Measurements from ENCODE around the gene ME1. TPM values are rescaled to one million over a fixed set of nuclear protein-coding genes. Genes with fewer than 3 reads are reported as not detected.

Gene ME1
- total RNA-seq, 1 experiment from 2014 or later: 17.8 TPM

GRCh38 chr6:83314693-83315092 lies 116.2 kb downstream of the ME1 start:
- DNase-seq (ENCODE audit: unreplicated experiment): no peak
- Mint-ChIP-seq H3K4me1 (ENCODE audit: insufficient read depth, unreplicated experiment) (peaks cover 1% of the 10 kb centered on the region), H3K27ac (ENCODE audit: low read depth, unreplicated experiment) (no peak overlapping the region), H3K27me3 (ENCODE audit: insufficient read depth, unreplicated experiment) (no peaks in the 10 kb centered on the region), H3K4me3 (ENCODE audit: unreplicated experiment) (no peak overlapping the region), H3K36me3 (ENCODE audit: insufficient read depth, unreplicated experiment) (no peaks in the 10 kb centered on the region), H3K9me3 (ENCODE audit: unreplicated experiment) (no peaks in the 10 kb centered on the region)
- POLR2A ChIA-PET: no interaction called here
- no peak for TF ChIP-seq CTCF (IDR thresholded peaks at IDR 0.05; ENCODE audit: unreplicated experiment)
- CTCF ChIA-PET: no interaction called here
- intact Hi-C loops (cut with micrococcal nuclease): no loop called here
- no TSS peak for BruUV-seq (replicated peaks)

- intact Hi-C loops (cut with micrococcal nuclease): no loop called here
- Mint-ChIP-seq H3K4me1 (ENCODE audit: insufficient read depth, unreplicated experiment) (peaks cover 9% of the 10 kb centered on the region), H3K36me3 (ENCODE audit: insufficient read depth, unreplicated experiment) (no peaks in the 10 kb centered on the region), H3K27ac (ENCODE audit: low read depth, unreplicated experiment) (no peak overlapping the region), H3K4me3 (ENCODE audit: unreplicated experiment) (no peak overlapping the region), H3K27me3 (ENCODE audit: insufficient read depth, unreplicated experiment) (no peaks in the 10 kb centered on the region), H3K9me3 (ENCODE audit: unreplicated experiment) (no peaks in the 10 kb centered on the region)
- DNase-seq (ENCODE audit: unreplicated experiment): no peak
- BruUV-seq (replicated peaks): no TSS peak
- no peak for TF ChIP-seq CTCF (IDR thresholded peaks at IDR 0.05; ENCODE audit: unreplicated experiment)
- CTCF ChIA-PET: no interaction called here
- POLR2A ChIA-PET: no interaction called here
Observed at GRCh38 chr6:83313882-83314281, 117.0 kb downstream of the ME1 start.

- Mint-ChIP-seq H3K4me1 (ENCODE audit: insufficient read depth, unreplicated experiment) (peaks cover 13% of the 10 kb centered on the region), H3K9me3 (ENCODE audit: unreplicated experiment) (no peaks in the 10 kb centered on the region), H3K27ac (ENCODE audit: low read depth, unreplicated experiment) (no peak overlapping the region), H3K4me3 (ENCODE audit: unreplicated experiment) (no peak overlapping the region), H3K36me3 (ENCODE audit: insufficient read depth, unreplicated experiment) (no peaks in the 10 kb centered on the region), H3K27me3 (ENCODE audit: insufficient read depth, unreplicated experiment) (no peaks in the 10 kb centered on the region)
- no TSS peak for BruUV-seq (replicated peaks)
- ChIA-PET CTCF (no interaction called here), POLR2A (no interaction called here)
- intact Hi-C loops (cut with micrococcal nuclease): no loop called here
- TF ChIP-seq CTCF (IDR thresholded peaks at IDR 0.05; ENCODE audit: unreplicated experiment): no peak
- DNase-seq (ENCODE audit: unreplicated experiment): no peak
Observed at GRCh38 chr6:83311231-83311630, 119.6 kb downstream of the ME1 start.

- DNase-seq (ENCODE audit: unreplicated experiment): no peak
- Mint-ChIP-seq H3K4me3 (ENCODE audit: unreplicated experiment) (no peak overlapping the region), H3K4me1 (ENCODE audit: insufficient read depth, unreplicated experiment) (peaks cover 13% of the 10 kb centered on the region), H3K27ac (ENCODE audit: low read depth, unreplicated experiment) (no peak overlapping the region), H3K9me3 (ENCODE audit: unreplicated experiment) (no peaks in the 10 kb centered on the region), H3K36me3 (ENCODE audit: insufficient read depth, unreplicated experiment) (no peaks in the 10 kb centered on the region), H3K27me3 (ENCODE audit: insufficient read depth, unreplicated experiment) (no peaks in the 10 kb centered on the region)
- intact Hi-C loops (cut with micrococcal nuclease): no loop called here
- TF ChIP-seq CTCF (IDR thresholded peaks at IDR 0.05; ENCODE audit: unreplicated experiment): no peak
- BruUV-seq (replicated peaks): no TSS peak
- ChIA-PET POLR2A (no interaction called here), CTCF (interaction anchor here (0.7 to 0.9 kb wide), 2 partner anchors 11 to 201 kb away, joined by 3 read pairs; no protein-coding TSS in a partner anchor)
Observed at GRCh38 chr6:83310046-83310445, 120.8 kb downstream of the ME1 start.
